ENCODE results near the gene DDX17. TPM values are rescaled to one million over a fixed set of nuclear protein-coding genes. Genes with fewer than 3 reads are reported as not detected.

DDX17 gene
- total and polyA plus RNA-seq, 11 donors = 133 to 202 (median 166) TPM

DNA sequence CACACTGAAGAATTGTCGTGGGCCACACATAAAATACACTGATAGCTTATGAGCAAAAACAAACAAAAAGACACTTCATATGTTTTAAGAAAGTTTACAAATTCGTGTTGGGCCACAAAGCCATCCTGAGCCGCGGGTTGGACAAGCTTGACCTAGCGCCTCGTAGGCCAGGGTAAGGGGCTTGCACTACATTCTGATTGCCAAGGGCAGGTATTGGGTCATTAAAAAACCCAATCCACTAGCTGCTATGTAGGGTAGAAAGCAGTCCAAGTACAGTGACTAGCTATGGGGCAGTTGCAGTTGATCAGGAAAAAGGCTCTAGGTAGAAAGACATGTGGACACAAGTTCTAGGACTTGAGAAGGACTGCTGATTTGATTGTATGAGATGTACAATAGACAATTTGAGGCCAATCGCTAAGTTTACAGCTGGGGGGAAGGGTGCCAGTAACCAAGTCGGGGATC, 24.2 kb downstream of the DDX17 start:
- no peak overlapping the region for H3K27ac ChIP-seq
- H3K36me3 ChIP-seq = peaks cover 0 to 94% (median 82%) of the 10 kb centered on the region in 9 donors
- H3K4me1 ChIP-seq = peaks cover 0 to 14% (median 0%) of the 10 kb centered on the region in 12 donors
- no peak overlapping the region for H3K4me3 ChIP-seq
- DNase-seq (peak in 1 of 5 donors; percentile 36), ATAC-seq (peak in 2 of 4 donors; percentile 13 to 14)
- no peak for TF ChIP-seq POLR2A (IDR thresholded peaks at IDR 0.05)
- TF ChIP-seq, protein P1, sequence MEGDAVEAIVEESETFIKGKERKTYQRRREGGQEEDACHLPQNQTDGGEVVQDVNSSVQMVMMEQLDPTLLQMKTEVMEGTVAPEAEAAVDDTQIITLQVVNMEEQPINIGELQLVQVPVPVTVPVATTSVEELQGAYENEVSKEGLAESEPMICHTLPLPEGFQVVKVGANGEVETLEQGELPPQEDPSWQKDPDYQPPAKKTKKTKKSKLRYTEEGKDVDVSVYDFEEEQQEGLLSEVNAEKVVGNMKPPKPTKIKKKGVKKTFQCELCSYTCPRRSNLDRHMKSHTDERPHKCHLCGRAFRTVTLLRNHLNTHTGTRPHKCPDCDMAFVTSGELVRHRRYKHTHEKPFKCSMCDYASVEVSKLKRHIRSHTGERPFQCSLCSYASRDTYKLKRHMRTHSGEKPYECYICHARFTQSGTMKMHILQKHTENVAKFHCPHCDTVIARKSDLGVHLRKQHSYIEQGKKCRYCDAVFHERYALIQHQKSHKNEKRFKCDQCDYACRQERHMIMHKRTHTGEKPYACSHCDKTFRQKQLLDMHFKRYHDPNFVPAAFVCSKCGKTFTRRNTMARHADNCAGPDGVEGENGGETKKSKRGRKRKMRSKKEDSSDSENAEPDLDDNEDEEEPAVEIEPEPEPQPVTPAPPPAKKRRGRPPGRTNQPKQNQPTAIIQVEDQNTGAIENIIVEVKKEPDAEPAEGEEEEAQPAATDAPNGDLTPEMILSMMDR (IDR thresholded peaks at IDR 0.05) = no peak
- H3K9me3 ChIP-seq = no peaks in the 10 kb centered on the region
- WGBS, 4 donors = 91 to 94% (median 92%) methylated on average over 8 of the region's 8 CpGs
- intact Hi-C loops (cut with DNase I) = no loop called here
- H3K27me3 ChIP-seq = no peaks in the 10 kb centered on the region

DNA sequence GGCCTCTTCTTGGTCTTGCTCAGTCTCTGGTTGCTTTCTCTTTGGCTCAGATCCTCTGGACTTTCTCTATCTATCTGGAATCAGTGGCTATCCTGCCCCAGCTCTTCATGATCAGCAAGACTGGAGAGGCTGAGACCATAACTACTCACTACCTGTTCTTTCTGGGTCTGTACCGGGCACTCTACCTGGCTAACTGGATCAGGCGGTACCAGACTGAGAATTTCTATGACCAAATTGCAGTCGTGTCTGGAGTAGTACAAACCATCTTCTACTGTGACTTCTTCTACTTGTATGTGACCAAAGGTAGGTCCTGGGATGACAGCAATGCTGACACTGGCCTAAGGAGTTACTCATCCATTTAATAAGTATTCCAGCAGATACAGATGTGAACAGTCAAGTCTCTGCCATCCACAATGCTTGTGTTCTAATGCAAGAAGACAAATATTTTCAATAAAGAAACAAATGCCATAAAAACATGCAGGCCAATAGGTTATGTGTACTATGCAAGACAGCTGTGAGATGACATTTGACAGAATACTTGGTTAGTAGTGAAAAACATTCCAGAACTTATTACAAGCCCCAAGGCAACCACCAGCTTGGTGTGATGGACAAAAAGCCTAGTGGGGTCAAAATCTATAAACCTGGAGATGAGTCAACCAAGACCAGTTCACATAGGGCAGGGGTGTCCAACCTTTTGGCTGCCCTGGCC, 24.8 kb downstream of the DDX17 start:
- WGBS, 4 donors = 84 to 93% (median 90%) methylated on average over 3 of the region's 3 CpGs
- no peak overlapping the region for H3K4me3 ChIP-seq
- H3K27ac ChIP-seq = peak overlapping the region in 2 of 12 donors; percentile 1 to 21
- H3K9me3 ChIP-seq = no peaks in the 10 kb centered on the region
- TF ChIP-seq, protein P1 (IDR thresholded peaks at IDR 0.05) = no peak
- TF ChIP-seq POLR2A (IDR thresholded peaks at IDR 0.05) = no peak
- H3K27me3 ChIP-seq = no peaks in the 10 kb centered on the region
- intact Hi-C loops (cut with DNase I) = no loop called here
- ATAC-seq (peak in 1 of 4 donors; percentile 5), DNase-seq (no peak)
- H3K36me3 ChIP-seq = peaks cover 0 to 91% (median 76%) of the 10 kb centered on the region in 9 donors
- H3K4me1 ChIP-seq = peaks cover 0 to 13% (median 0%) of the 10 kb centered on the region in 12 donors

DNA sequence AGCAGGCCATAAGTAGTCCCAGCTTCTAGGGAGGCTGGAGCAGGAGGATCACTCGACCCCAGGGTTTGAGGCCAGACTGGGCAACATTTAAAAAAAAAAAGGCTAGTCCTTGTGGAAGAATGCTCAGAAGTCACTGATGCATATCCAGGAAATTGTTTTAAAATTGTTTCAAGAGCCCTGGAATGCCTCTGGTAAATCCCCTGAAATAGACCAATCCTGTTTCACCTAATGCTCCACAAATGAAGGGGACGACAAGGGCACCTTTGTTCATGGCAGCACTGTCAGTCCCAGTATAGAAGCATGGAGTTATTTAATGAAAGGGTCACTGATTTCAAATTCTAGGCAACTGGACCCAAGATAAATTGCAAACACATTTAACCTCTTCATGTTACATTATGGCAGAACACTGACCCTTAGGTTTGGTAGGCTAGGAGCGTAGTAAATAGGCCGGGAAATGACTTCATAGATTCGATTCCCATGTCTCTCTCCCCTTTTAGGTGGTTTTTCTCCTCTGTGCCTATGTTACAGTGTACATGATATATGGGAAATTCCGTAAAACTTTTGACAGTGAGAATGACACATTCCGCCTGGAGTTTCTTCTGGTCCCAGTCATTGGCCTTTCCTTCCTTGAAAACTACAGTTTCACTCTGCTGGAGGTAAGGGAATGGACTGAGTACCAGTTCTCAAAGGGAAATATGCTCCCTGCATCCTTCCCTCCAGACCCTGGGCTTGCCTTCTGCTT, 26.8 kb downstream of the DDX17 start:
- DNase-seq (no peak), ATAC-seq (peak in 1 of 4 donors; percentile 6)
- H3K4me3 ChIP-seq = no peak overlapping the region
- H3K36me3 ChIP-seq = peaks cover 0 to 82% (median 56%) of the 10 kb centered on the region in 9 donors
- no peaks in the 10 kb centered on the region for H3K9me3 ChIP-seq
- no peaks in the 10 kb centered on the region for H3K27me3 ChIP-seq
- intact Hi-C loops (cut with DNase I) = no loop called here
- H3K4me1 ChIP-seq = no peaks in the 10 kb centered on the region
- H3K27ac ChIP-seq = peak overlapping the region in 3 of 12 donors; percentile 1 to 38 (median 1)
- WGBS, 4 donors = 72 to 76% (median 75%) methylated on average over 7 of the region's 7 CpGs
- TF ChIP-seq POLR2A (IDR thresholded peaks at IDR 0.05) = no peak
- TF ChIP-seq, protein P1 (IDR thresholded peaks at IDR 0.05) = no peak

DNA sequence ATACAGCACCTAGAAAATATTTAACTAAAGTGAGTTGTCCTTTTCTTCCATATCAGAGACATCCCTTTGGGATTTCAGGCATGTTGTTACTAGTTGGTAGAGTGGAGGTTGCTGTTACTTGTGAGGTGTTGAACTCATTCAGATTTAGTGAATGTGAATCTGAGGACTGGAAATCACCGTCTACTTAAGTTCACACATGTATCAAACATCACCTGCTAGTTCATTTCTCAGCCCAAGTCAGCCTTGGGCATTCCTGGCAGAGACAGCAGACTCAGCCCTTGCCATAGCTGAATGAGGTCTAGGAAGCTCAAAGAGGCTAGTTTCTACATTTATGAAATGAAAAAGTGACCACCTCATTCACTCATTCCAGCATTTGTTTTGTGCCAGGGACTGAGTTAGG, 28.5 kb downstream of the DDX17 start:
- H3K27me3 ChIP-seq = no peaks in the 10 kb centered on the region
- H3K4me1 ChIP-seq = no peaks in the 10 kb centered on the region
- WGBS, 4 donors = 79 to 98% (median 84%) methylated on average over 1 of the region's 1 CpG
- DNase-seq (no peak), ATAC-seq (no peak)
- H3K9me3 ChIP-seq = no peaks in the 10 kb centered on the region
- H3K27ac ChIP-seq = no peak overlapping the region
- TF ChIP-seq, protein P1 (IDR thresholded peaks at IDR 0.05) = no peak
- TF ChIP-seq POLR2A (IDR thresholded peaks at IDR 0.05) = no peak
- H3K36me3 ChIP-seq = peaks cover 0 to 65% (median 39%) of the 10 kb centered on the region in 9 donors
- H3K4me3 ChIP-seq = no peak overlapping the region
- intact Hi-C loops (cut with DNase I) = no loop called here

Measured in heart left ventricle (tissue), 16 donors.